ENCODE results near the gene EEF2.

EEF2 gene

DNA sequence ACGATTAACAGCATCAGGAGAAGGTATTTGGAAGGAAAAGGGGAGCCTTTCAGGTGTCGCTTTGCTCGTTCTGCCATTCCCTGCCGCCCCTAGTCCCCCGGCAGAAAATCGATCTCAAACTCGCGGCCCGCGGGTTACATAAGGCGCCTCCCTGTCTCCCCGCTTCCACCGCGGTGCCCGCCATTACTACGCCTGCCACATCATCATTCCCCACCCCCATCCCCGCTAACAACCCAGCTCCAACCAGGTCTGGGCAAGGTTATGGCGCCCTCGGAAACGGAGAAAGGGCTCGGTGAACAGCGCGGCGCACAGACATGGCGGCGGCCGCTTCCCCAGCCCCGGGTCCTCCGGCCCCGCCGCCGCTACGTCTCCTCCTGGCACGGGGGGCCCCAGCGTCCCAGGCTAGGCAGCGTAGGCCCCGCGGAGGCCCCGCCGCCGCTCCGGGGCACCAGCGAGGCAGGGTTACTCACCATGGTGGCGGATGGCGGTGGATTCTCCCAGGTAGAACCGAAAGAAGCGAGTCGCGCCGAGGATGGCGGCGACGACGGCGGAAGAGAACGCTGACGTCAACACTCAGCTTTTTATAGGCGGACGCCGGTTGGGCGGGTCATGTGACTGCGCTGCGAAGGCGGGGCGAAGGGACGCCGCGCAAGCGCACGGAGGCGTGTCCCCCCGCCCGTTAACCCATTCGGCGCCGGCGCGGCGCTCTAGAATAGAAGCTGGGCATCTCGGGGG, at the start of gene EEF2:
Gene EEF2 (minus strand): TSS at position 556 of the 735 bp plus-strand sequence. CDS start 83 bp downstream, at position 473.
- DNase-seq, result peak; percentile 68

DNA sequence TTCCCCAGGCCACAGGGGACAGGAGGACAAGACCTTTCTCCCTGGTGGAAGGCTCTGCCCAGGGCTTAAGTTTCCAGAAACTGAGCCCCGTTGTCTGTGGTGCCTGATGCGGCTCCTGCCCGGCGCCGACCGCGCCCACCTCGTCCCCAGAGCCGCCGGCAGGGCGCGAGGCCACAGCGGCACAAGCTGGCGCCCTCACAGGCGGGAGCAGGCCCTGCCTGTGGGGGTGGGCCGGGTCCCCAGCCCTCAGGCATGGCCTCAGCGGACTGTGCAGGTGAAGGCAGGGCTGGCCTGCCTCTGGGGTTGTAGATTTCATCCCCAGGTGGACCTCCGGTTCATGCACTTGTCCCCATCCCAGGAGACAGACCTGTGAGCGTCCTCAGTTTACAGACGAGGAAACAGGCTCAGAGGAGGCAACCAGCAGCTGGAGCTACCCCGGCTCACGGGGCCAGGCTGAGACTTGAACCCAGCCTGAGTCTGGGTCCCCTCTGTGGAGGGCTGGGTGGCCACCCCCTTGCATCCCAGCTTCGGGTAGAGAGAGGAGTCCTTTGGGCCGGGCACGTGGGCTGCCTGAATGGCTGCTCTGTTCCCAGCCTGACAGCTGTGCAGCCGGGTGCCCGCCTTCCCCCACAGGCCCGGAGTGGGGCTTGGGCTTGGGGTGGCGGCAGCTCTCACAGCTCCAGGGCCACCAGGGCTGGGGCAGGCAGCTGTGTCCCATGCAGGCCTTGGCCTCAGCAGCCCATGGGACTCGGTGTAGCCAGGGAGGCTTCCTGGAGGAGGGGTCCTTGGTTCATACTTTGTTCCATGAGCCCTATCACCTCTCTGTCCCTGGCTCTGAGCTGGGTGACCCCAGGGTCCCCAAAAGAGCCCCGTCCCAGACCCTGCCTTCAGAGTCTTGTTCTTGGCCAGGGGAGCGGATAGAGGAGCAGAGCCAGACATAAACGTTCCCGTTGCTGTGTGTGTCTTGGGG, 49.1 kb upstream of the EEF2 start:
- no peak for DNase-seq

DNA sequence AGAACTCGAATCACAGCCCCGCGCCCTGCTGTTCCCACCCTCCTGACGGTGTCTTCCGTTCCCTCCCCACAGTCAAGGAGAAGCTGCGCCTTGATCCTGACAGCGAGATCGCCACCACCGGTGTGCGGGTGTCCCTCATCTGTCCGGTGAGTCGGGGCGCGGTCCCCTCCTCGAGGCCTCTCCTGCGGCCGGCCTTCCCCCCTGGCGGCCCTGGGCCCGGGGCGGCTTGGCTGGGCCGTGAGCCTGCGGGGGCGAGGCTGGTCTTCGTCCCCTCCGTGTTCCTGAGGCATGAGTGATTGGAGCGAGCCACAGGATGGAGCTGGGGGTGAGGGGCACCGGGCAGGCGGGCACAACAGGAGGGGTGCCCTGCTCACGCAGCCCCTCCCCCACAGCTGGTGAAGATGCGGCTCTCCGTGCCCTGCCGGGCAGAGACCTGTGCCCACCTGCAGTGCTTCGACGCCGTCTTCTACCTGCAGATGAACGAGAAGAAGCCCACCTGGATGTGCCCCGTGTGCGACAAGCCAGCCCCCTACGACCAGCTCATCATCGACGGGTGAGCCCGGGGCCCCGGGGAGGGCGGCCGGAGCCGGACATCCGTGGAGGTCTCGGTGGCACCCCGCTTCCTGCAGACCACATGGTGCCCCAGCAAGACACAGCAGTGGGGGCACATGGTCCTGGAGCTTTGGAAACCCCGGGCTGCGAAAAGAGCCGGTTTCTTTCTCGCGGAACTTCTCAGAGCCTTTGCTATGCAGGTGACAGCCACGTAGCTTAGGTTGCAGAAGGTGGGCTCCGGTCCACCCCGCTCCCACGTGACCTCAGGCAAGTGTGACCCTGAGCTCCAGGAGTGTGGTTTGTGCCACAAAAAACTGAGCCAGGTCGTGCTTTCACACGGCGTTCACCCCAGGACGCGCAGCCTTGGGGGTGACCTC, 48.0 kb upstream of the EEF2 start:
- no peak for DNase-seq

DNA sequence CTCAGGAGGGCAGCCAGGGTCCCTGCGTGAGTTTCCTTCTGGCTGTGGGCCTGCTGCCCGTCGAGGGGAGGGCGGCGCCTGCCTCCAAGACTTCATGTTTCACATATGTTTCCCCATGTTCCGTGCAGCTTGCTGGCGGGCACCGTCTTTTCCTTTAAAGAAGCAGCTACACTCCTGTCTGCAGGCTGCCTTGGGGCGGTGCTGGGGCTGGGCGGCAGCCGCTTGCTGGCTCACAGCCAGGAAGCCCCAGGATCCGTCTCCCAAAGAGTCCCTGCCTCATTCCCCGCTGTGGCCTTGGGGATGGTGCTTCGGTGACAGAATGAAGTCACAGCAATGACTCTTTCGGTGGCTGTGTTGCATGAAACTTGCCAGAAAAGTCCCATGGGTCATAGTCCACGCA, 47.2 kb upstream of the EEF2 start:
- no peak for DNase-seq

DNA sequence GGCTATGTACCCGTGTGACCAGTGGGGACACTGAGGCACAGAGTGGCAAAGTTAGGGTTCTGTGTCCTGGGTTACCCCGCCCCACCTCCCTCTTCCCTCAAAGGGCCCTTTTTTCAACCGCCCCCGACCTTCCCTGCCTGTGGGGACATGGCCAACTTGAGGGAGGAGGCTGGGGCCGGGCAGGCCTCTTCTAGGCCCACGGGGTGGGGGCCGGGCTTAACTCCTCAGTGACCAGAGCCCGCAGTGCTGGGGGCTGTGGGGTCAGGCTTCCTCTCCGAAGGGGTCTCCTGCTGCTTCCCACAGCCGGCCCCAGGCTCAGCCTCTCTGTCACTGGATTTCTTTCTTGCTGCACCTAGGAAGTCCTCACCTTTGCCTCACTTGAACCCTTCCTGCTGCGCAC, 46.2 kb upstream of the EEF2 start:
- DNase-seq, result no peak

DNA sequence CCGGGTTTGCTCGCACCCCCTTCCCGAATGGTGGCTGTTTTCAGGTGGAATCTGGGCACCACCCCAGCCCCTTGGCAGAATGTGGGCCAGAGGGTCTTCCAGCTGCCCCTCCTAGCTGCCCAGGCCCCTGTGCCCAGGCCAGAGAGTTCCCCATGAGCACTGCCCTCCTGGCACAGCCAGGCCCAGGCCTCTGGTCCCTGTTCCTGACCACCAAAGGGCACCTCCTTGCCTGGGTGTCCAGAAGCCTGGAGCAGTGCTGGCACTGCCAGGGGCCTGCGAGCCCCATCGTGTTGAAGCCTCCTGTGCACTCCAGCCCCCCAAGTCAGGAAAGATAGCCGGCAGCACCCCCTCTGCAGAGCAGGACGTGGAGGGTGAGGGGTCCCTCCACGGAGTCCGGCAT, 45.7 kb upstream of the EEF2 start:
- no peak for DNase-seq

DNA sequence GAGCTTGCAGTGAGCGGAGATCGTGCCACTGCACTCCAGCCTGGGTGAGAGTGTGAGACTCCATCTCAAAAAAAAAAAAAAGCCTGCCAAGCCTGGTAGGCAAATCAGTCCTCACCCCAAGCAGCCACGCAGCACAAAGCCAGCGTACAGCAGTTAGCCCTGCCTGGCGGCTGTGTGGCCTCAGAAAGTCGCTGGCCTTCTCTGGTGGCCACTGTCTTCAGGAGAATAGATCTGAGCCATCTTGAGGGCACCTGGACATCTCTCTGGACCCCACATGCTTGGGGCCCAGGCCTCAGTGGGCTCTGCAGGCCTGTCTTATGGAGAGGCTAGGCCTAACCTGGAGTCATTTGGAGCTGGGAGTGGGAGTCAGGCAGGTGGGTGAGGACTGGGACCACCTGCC, 45.3 kb upstream of the EEF2 start:
- DNase-seq, result no peak

DNA sequence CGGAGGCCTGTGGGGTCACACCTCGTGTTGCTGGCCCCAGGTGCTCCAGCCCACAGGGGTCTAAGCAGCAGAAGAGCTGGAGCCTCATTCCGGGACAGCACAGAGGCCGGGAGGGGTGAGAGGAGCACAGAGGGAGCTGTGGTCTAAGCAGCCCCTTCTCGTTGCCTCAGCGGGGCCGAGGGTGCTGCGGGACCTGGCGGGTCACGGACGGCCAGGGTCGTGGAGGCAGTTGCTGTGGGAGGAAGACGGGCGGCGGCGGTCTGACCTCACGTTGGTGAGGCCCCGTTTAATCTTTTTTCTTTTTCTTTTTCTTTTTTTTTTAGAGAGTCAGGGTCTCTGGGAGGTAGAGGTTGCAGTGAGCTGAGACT, 44.0 kb upstream of the EEF2 start:
- no peak for DNase-seq

DNA sequence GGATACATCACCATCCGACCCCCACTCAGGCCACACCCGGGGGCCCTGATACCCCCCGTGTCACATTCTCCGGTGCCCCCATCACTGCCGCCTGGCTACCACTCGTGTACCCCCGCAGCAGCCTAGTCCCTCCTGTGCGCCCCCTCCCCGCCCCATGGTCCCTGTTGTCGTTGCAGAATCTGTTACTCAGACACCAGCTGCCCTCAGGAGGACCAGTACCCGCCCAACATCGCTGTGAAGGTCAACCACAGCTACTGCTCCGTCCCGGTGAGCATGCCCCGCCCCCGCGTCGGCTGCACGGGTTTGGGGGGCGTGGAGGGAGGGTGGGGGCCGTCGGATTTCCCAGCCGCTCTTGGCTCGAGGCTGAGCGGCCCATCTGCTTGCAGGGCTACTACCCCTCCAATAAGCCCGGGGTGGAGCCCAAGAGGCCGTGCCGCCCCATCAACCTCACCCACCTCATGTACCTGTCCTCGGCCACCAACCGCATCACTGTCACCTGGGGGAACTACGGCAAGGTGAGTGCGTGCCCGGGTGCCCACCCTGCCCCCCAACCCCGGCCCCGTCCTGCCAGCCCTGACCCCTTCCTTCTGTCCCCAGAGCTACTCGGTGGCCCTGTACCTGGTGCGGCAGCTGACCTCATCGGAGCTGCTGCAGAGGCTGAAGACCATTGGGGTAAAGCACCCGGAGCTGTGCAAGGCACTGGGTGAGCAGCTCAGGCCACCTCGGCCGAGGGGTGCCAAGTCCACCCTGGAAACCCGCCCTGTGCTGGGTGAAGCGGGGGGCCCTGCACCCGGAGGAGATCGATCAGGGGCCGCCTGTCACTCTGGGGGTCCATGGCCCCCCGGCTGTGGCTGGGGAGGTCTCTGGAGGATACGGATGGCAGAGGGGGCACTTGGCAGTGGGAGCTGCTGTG, 43.3 kb upstream of the EEF2 start:
- no peak for DNase-seq

DNA sequence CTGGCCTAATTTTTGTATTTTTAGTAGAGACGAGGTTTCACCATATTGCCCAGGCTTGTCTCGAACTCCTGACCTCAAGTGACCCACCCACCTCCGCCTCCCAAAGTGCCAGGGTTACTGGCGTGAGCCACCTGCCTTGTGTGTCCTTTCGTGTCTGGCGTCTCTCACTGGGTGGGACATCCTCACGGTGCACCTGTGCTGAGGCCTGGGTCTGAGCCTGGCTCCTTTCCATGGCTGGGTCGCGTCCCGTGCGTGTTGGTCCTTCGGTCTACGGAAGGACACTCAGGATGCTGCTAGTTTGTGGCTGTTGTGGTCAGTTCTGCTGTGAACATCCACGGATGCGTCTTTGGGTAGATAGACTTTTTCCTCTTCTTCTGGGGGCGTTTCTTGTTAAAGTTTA, 41.9 kb upstream of the EEF2 start:
- DNase-seq, result no peak

DNA sequence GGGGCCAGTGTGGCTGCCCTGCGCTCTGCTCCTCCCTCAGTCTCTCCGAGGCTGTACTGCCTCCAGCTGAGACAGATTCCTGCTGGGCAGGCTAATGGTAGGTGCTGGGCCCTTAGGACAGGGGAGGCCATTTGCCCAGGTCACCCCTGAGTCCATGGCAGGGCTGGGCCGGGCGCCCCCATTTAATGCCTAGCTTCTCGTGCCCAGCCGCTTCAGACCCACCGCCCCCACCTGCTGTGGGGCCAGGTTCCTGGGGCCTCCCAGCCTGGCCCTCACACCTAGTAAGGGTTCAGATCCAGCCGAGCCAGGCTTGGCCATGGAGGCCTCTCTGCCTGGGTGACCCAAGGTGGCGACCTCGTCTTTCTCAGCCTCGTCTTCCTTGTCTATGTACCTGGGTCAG, 40.1 kb upstream of the EEF2 start:
- DNase-seq, result no peak

DNA sequence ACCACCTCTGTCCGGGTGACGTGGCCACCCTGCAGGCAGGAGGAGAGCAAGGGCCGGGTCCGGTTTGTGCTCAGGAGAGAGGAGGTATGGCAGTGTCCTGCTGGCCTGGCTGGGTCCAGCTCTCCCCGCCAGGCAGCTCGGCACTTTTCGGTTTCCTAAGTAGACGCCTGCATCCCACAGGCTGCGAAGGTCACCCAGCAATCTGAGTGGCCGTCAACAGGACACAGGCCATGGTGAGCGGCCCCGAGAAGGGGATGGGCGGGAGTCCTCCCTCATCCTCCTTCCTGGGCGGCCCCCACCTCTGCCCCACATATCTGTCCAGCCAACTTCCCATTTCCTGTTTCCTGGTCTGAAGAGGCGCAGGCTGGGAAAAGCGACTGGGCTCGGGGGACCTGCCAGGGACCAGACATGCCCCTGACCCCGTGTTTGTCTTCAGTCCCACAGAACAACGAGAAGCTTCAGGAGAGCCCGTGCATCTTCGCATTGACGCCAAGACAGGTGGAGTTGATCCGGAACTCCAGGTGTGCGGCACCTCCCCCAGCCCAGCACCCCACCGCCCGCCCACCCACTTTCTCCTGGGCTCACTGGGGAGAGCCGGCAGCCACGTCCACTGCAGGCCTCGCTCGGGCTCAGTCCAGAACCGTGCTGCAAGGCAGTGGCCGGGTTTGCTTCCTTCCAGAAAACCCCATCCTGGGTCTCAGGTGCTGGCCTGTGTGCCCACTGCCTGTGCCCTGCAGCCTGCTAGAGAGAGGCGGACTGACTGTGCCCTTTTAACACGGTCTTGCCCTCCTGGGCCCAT, 38.5 kb upstream of the EEF2 start:
- no peak for DNase-seq

DNA sequence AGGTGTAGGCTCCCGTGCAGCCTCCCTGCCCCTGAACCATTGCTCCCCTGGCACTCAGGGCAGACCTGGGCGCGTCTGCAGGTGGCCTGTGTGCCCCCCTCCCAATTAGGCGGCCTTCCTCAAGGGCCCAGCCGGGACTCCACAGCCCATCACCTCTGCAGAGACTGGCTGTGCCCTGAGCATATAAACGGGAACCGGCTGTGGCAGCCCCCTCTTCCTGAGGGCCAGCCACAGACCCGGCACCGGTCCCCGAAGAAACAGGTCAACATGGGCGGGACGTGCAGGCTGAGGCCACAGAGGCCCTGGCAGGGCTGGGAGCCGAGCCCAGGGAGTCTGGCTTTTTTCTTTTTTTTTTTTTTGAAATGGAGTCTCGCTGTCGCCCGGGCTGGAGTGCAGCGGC, 34.3 kb upstream of the EEF2 start:
- DNase-seq, result no peak

DNA sequence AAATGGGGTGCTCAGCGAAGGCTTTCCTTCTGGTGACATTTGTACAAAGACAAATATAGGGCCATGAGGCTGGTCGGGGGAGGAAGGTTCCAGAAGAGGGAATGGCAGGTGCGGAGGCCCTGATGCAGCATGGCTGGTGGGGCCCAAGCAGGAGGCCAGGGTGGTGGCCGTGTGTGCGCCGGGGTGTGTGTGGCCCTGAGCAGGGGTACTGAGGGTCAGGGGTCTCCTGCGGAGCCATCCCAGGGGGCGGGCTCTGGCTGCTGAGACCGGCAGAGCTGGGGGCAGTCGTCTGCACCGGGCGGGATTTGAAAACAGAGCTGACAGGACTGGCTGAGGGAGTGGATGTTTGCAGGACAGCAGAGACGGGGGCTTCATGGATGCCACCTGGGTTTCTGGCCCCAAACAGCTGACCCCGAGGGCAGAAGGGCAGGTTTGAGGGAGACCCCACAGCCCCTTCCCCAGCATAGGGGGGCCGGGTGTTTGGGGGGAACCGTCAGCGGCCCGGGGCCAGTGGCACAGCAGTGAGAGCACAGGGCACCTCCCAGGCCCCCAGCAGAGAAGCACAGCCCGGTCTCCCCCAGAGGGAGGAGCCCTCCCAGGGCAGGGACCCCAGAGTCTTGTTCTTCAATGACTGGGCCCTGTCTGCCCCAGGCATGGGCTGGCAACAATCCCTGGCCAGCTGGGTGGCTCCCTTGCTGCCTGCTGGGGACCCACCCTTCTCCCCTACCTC, 33.7 kb upstream of the EEF2 start:
- DNase-seq, result no peak

DNA sequence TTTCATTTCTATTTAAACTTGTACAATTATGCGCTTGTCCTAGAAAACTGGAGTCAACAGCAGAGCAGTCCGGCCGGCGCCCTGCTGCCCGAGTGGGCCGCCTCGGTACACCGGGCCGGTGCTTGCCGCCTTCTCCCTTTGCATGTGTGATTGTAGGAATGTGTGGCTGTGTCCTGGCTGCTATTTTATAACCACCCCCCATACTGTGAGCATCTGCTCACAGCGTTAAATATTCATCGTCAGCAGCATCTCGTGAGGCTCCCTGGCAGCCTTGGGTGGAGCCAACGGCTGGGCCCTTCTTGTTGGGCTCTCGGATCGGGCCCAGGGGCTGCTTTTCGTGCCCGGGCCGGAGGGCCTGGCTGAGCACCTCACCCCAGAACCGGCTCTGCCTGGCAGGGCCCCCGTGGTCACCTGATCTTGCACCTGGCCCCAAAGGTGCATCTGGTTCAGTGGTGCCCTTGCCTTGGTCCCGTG, 32.9 kb upstream of the EEF2 start:
- DNase-seq, result no peak

DNA sequence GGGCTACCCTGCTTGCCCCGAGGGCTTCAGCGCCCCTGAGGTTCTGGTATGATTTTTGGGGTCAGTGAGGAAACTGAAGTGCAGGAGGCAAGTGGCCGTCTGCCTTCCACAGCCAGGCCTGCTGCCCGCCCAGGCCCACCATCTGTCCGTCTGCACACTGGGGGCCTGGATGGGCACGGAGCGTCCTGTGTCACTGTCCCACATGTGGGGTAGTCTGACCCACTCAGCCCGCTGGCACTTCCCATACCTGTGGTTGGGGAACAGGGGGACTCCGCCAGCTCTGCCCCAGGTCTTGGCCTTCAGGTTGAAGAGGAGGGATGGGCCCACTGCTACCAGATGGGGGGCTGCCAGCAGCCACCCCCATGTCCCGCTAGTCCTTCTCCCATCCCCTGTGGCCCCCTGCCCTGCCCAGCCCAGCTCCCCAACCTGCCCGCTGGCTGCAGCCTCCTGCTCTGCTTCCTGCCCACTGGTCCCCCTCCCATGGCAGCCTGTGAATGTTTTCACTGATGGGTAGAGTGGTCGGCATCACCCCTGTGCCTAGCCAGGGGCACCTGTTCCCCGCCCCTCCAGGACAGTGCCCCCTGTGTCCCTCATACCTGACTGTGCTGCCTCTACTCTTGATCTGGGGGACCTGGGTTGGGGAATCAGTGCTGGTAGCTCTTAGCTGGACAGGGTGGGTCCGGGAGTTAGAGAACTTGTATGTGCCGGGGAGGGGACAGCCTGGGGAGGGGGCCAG, 31.8 kb upstream of the EEF2 start:
- DNase-seq, result no peak

DNA sequence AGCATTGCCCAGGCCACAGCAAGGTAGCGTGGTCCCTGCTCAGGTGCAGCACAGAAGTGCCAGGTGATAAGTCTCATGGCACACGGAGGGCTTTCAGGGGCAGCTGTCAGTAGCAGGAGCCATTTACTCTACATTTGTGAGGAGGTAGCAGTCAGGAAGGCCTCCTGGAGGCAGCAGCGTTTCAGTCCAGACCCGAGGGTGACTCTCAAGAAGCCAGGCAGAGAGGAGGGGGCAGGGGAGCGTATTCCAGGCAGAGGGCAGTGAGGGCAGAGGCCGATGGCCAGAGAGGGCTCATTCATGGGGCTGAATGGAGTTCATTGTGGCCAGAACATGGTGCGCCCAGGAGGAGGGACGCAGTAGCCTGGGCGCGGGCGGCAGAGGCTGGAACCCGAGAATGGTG, 31.2 kb upstream of the EEF2 start:
- DNase-seq, result no peak

DNA sequence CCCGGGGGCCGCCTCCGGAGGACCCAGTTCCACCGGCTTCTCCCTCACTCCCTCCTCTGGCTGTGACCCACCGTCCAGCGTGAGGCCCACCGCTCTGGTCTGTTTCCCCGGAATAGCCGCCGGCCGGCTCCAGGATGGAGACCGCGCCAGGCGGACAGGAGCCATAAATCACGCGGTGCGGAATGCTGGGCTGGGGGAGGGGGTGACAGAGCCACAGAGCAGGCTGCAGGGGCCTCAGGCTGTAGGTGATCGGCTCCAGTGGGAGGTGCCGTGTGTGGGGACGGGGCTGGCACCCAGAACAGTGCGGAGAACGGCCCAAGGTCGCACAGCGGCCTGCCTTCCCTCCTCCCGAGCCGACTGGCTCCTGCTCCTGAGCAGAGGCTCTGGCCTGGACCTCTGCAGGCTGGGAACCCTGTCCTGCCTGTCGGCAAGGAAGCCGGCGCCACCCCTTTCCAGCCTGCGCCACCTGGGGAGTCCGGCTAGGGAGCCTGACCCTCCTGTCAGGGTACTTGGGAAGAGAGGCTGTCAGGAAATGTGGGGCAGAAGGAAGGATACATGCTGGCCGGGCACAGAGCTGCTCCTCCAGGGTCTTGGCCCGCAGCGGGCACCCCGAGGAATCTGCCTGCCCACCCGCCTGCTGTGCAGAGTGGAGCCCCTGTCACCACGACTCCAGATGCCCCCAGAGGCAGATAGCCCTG, 30.6 kb upstream of the EEF2 start:
- DNase-seq, result no peak

All from GOT3 (cell line).